ENCODE results near the gene CPNE9.

Gene CPNE9

DNA sequence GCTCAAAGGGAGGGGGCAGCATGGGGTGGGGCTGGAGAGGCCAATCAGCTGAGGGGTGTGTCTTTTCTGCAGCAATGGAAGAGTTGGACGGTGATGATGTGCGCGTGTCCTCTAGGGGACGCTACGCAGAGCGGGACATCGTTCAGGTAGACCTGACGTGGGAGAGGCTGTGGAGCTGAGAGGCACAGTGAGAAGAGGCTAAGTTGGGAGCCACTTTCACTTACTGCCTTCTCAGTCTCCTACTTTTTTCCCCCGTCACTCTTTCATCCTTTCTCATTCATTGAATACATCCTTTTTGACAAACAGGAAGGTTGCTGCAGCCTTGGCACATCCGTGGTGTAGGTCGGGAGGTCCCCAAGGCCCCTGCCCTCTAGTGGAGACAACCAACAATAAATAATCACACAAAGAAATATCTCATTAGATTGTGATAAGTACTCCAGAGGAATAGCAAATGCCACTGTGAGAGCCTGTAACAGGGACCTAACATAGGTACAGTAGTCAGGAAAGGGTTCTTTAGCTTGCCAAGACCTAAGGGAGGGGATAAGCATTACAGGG is 23.5 kb downstream of the CPNE9 start:
- no peak for DNase-seq
- Histone ChIP-seq H3K4me3 (ENCODE audit: low read depth, low read length) (no peak overlapping the region), H3K27me3 (replicated peaks) (no peaks in the 10 kb centered on the region), H3K27ac (no peak overlapping the region), H3K36me3 (replicated peaks) (no peaks in the 10 kb centered on the region)
- TF ChIP-seq, protein P1, sequence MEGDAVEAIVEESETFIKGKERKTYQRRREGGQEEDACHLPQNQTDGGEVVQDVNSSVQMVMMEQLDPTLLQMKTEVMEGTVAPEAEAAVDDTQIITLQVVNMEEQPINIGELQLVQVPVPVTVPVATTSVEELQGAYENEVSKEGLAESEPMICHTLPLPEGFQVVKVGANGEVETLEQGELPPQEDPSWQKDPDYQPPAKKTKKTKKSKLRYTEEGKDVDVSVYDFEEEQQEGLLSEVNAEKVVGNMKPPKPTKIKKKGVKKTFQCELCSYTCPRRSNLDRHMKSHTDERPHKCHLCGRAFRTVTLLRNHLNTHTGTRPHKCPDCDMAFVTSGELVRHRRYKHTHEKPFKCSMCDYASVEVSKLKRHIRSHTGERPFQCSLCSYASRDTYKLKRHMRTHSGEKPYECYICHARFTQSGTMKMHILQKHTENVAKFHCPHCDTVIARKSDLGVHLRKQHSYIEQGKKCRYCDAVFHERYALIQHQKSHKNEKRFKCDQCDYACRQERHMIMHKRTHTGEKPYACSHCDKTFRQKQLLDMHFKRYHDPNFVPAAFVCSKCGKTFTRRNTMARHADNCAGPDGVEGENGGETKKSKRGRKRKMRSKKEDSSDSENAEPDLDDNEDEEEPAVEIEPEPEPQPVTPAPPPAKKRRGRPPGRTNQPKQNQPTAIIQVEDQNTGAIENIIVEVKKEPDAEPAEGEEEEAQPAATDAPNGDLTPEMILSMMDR (IDR thresholded peaks at IDR 0.05; ENCODE audit: low read depth, low read length, missing control alignments): peak; percentile 50
- in situ Hi-C loops (cut with HindIII; ENCODE audit: low pct_ligation_motif_present, low sequenced_read_pairs): no loop called here

DNA sequence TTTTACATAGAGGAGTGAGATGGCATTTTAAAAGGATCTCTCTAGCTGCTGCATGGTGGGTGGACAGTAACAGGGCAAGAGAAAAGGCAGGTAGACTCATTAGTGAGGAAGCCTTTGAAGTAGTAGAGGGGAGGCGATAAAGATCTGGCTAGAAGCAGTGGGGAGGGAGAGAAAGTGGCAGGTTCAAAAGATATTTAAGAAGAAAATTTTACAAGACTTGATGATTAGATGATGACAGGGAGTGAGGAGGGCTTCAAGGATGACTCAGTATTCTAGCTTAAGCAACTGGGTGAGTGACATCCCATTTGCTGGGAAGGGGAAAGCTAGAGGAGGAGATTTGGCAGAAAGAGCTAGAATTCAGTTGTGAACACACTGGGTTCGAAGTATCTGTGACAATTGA is 24.1 kb downstream of the CPNE9 start:
- H3K27me3 ChIP-seq (replicated peaks): no peaks in the 10 kb centered on the region
- DNase-seq: no peak
- H3K27ac ChIP-seq: no peak overlapping the region
- in situ Hi-C loops (cut with HindIII; ENCODE audit: low pct_ligation_motif_present, low sequenced_read_pairs): no loop called here
- H3K36me3 ChIP-seq (replicated peaks): no peaks in the 10 kb centered on the region
- TF ChIP-seq, protein P1 (IDR thresholded peaks at IDR 0.05; ENCODE audit: low read depth, low read length, missing control alignments): no peak
- no peak overlapping the region for H3K4me3 ChIP-seq (ENCODE audit: low read depth, low read length)

DNA sequence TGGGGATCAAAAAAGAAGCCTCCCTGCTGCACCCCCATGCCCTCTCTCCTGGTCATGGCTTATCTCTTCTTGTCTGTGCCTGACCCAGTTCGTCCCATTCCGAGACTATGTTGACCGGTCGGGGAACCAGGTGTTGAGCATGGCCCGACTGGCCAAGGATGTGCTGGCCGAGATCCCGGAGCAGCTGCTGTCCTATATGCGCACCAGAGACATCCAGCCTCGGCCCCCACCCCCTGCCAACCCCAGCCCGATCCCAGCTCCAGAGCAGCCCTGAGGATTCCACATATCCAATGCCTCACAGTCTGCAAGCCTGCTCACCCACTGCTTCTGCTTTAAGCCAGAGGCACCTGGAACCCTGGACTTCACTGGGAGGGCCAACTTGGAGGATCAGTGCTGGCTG is 25.8 kb downstream of the CPNE9 start:
- Histone ChIP-seq H3K36me3 (replicated peaks) (peaks cover 3% of the 10 kb centered on the region), H3K4me3 (ENCODE audit: low read depth, low read length) (no peak overlapping the region), H3K27ac (no peak overlapping the region), H3K27me3 (replicated peaks) (no peaks in the 10 kb centered on the region)
- in situ Hi-C loops (cut with HindIII; ENCODE audit: low pct_ligation_motif_present, low sequenced_read_pairs): no loop called here
- DNase-seq: no peak
- TF ChIP-seq, protein P1 (IDR thresholded peaks at IDR 0.05; ENCODE audit: low read depth, low read length, missing control alignments): no peak

DNA sequence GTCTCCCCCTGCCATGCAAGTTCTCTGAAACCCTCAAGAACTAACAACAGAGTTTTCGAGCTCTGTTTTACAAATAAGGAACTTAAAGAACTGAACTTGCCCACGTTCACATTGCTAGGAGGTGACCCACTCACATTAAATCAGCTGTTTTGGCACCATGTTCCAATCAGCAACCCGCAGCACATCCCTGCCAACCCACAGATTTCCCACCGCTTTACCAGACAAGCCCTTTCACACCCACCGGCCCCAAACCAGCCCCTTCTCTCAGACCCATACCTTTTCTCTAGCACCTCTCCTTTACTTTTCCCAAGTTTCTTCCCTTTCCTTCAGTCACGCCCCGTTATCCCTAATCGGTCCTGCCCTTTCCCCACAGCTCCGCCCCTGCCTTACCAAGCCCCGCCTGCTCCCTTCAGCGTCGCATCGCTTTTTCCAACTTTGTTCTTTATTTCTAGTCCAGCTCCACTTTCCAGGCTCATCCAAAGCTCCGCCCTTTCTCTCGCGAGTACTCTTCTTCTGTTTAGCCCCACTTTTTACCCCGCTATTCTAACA is 27.1 kb downstream of the CPNE9 start:
- in situ Hi-C loops (cut with HindIII; ENCODE audit: low pct_ligation_motif_present, low sequenced_read_pairs): no loop called here
- no peak for DNase-seq
- H3K27ac ChIP-seq: peak overlapping the region; percentile 48

GRCh38 chr3:9731206-9732079 is 27.8 kb downstream of the CPNE9 start, which contains the start of gene BRPF1:
Gene BRPF1 (plus strand): TSS chr3:9731735. CDS start chr3:9734141, 2,406 bp downstream.
- peak; percentile 99 for DNase-seq
- TF ChIP-seq, protein P1 (IDR thresholded peaks at IDR 0.05; ENCODE audit: low read depth, low read length, missing control alignments): peak; percentile 22
- in situ Hi-C loops (cut with HindIII; ENCODE audit: low pct_ligation_motif_present, low sequenced_read_pairs): no loop called here

More for the DNA sequence above, 27.1 kb downstream of the CPNE9 start:
- peak overlapping the region; percentile 58 for H3K4me3 ChIP-seq (ENCODE audit: low read depth, low read length)
- TF ChIP-seq, protein P1 (IDR thresholded peaks at IDR 0.05; ENCODE audit: low read depth, low read length, missing control alignments): no peak
- H3K27me3 ChIP-seq (replicated peaks): no peaks in the 10 kb centered on the region
- peaks cover 10% of the 10 kb centered on the region for H3K36me3 ChIP-seq (replicated peaks)

More at GRCh38 chr3:9731206-9732079, 27.8 kb downstream of the CPNE9 start, which contains the start of gene BRPF1:
- Histone ChIP-seq H3K27me3 (replicated peaks) (no peaks in the 10 kb centered on the region), H3K27ac (peak within 1 kb of the TSS; percentile 100), H3K4me3 (ENCODE audit: low read depth, low read length) (peak within 1 kb of the TSS; percentile 91), H3K36me3 (replicated peaks) (peaks cover 13% of the 10 kb centered on the region)

All from brain microvascular endothelial cell (primary cell).